Bone marrow (tissue), 2 donors: ENCODE data around the gene PLEKHA1.

Experiments used
- DNase-seq, 2 donors: peaks; one replicate each; lab custom pipeline; 2025; lab: John Stamatoyannopoulos, UW

The PLEKHA1 gene

GRCh38 chr10:122422266-122422989 lies 47.9 kb downstream of the PLEKHA1 start:
- no peak for DNase-seq

- DNase-seq: no peak
These were observed 49.6 kb downstream of the PLEKHA1 start for GRCh38 chr10:122424059-122424458.

- no peak for DNase-seq
These were observed 52.3 kb downstream of the PLEKHA1 start for GRCh38 chr10:122426829-122427228.

GRCh38 chr10:122427280-122427679 lies 52.8 kb downstream of the PLEKHA1 start:
- DNase-seq: no peak

- DNase-seq: no peak
These were observed 60.8 kb downstream of the PLEKHA1 start for GRCh38 chr10:122435212-122435827.

GRCh38 chr10:122441961-122442360 lies 67.5 kb downstream of the PLEKHA1 start:
- no peak for DNase-seq

GRCh38 chr10:122445469-122445868 lies 71.0 kb downstream of the PLEKHA1 start:
- DNase-seq: no peak

- no peak for DNase-seq
These were observed 71.4 kb downstream of the PLEKHA1 start for GRCh38 chr10:122445904-122446303.

- no peak for DNase-seq
These were observed 72.3 kb downstream of the PLEKHA1 start for GRCh38 chr10:122446668-122447423.

- DNase-seq: no peak
These were observed 74.1 kb downstream of the PLEKHA1 start for GRCh38 chr10:122448600-122448999.

GRCh38 chr10:122449153-122449552 lies 74.6 kb downstream of the PLEKHA1 start:
- DNase-seq: no peak

- DNase-seq: no peak
These were observed 76.0 kb downstream of the PLEKHA1 start for GRCh38 chr10:122450353-122450990.

GRCh38 chr10:122454071-122454470 lies 79.6 kb downstream of the PLEKHA1 start:
- DNase-seq: no peak

GRCh38 chr10:122454603-122455080 lies 80.1 kb downstream of the PLEKHA1 start, which contains the start of gene ARMS2:
Gene ARMS2, plus strand, starts transcription at chr10:122454653. Its CDS starts 75 bp downstream, at chr10:122454728.
- no peak for DNase-seq

- no peak for DNase-seq
These were observed 81.0 kb downstream of the PLEKHA1 start for GRCh38 chr10:122455376-122456079.

GRCh38 chr10:122457934-122458333 lies 83.4 kb downstream of the PLEKHA1 start:
- no peak for DNase-seq

- DNase-seq: no peak
These were observed 84.2 kb downstream of the PLEKHA1 start for GRCh38 chr10:122458693-122459092.

GRCh38 chr10:122459561-122460273 lies 85.2 kb downstream of the PLEKHA1 start:
- no peak for DNase-seq

- DNase-seq: no peak
These were observed 86.4 kb downstream of the PLEKHA1 start for GRCh38 chr10:122460891-122461293.

GRCh38 chr10:122461367-122461728 lies 86.8 kb downstream of the PLEKHA1 start, which contains the start of gene HTRA1:
Gene HTRA1, plus strand, starts transcription at chr10:122461553. Its CDS starts 100 bp downstream, at chr10:122461653.
- DNase-seq: no peak
